Breast epithelium (tissue), 4 donors: ENCODE data around the gene SMIM13. TPM values are rescaled to one million over a fixed set of nuclear protein-coding genes. Genes with fewer than 3 reads are reported as not detected.

Source experiments
- DNase-seq, 2 donors: peaks; one replicate each; pipeline ENCODE4 v3.0.0-alpha.2; 2019; ENCODE audit warnings: low spot score in 2 of 2
- H3K27ac ChIP-seq, 2 donors: fragments of 200-600 bp; sonication (generic) in 1 of 2; one replicate each; pipeline ENCODE4 v1.5.1; 2016 to 2019; ENCODE audit warnings: mild to moderate bottlenecking in 1 of 2
- H3K27me3 ChIP-seq, 2 donors: fragments of 200-600 bp; sonication (generic) in 1 of 2; one replicate each; pipeline versions ENCODE4 v1.5.1 to v1.6.0; 2017 to 2019; ENCODE audit warnings: control low read depth in 1 of 2, mild to moderate bottlenecking in 1 of 2
- H3K36me3 ChIP-seq: fragments of 200-600 bp; one replicate; pipeline ENCODE4 v1.5.1; 2019
- H3K4me1 ChIP-seq, 2 donors: fragments of 200-600 bp; sonication (generic); one replicate each; pipeline ENCODE4 v1.5.1; 2016 to 2019; ENCODE audit warnings: control low read depth in 1 of 2
- H3K4me3 ChIP-seq, 3 donors: fragments of 200-600 bp; sonication (generic); 1 replicate in 2 of 3; 2 replicates in 1 of 3; pipeline ENCODE4 v1.5.1; 2016 to 2019; ENCODE audit warnings: mild to moderate bottlenecking in 3 of 3, moderate library complexity in 2 of 3
- H3K9me3 ChIP-seq, 2 donors: fragments of 200-600 bp; sonication (generic) in 1 of 2; one replicate each; pipeline ENCODE4 v1.5.1; 2016 to 2019; ENCODE audit warnings: control low read depth in 1 of 2
- CTCF ChIP-seq, 3 donors: fragments of 450-650 bp; IDR thresholded peaks; one replicate each; pipeline ENCODE4 v1.5.1; 2016 to 2017; ENCODE audit warnings: antibody characterized with exemption in 3 of 3, mild to moderate bottlenecking in 3 of 3, moderate library complexity in 3 of 3
- POLR2A ChIP-seq: fragments of 450-650 bp; IDR thresholded peaks from one replicate; pipeline ENCODE4 v1.6.1; 2016; ENCODE audit warnings: antibody characterized with exemption, mild to moderate bottlenecking, moderate library complexity
- POLR2AphosphoS5 ChIP-seq, 3 donors: sonication (generic); formaldehyde crosslinking; IDR thresholded peaks; one replicate each; pipeline ENCODE4 v1.6.1; 2017; ENCODE audit warnings: antibody characterized with exemption in 3 of 3
- intact Hi-C: fragments of 100-400 bp; cut with DNase I; formaldehyde crosslinking; loops from one replicate; pipeline ENCODE4 v1.15.1; 2023; ENCODE audit warnings: low total_unique reads
- total RNA-seq, 3 donors: library from RNA; depleted of rRNA; stranded (reverse); fragments of >200 nt; gene quantifications; one replicate each; pipeline ENCODE4 v1.1.0, GENCODE V29; 2016

Gene SMIM13
- total RNA-seq, 3 donors from 2014 or later, result 5.3 to 7.6 (median 6.2) TPM

GRCh38 chr6:11177271-11177670 is 83.6 kb downstream of the SMIM13 start:
- intact Hi-C loops, result no loop called here
- H3K4me3 ChIP-seq, result no peak overlapping the region
- no peaks in the 10 kb centered on the region for H3K9me3 ChIP-seq
- no peak for TF ChIP-seq CTCF (IDR thresholded peaks at IDR 0.05)
- no peak for TF ChIP-seq POLR2AphosphoS5 (IDR thresholded peaks at IDR 0.05)
- TF ChIP-seq POLR2A, result no peak
- no peak for DNase-seq
- H3K27me3 ChIP-seq, result no peaks in the 10 kb centered on the region
- H3K36me3 ChIP-seq, result no peaks in the 10 kb centered on the region
- no peaks in the 10 kb centered on the region for H3K4me1 ChIP-seq
- no peak overlapping the region for H3K27ac ChIP-seq

GRCh38 chr6:11179088-11179418 is 85.4 kb downstream of the SMIM13 start:
- no peak overlapping the region for H3K4me3 ChIP-seq
- DNase-seq, result no peak
- no peaks in the 10 kb centered on the region for H3K4me1 ChIP-seq
- H3K27me3 ChIP-seq, result no peaks in the 10 kb centered on the region
- H3K9me3 ChIP-seq, result no peaks in the 10 kb centered on the region
- TF ChIP-seq POLR2A, result no peak
- TF ChIP-seq POLR2AphosphoS5 (IDR thresholded peaks at IDR 0.05), result no peak
- no peak for TF ChIP-seq CTCF (IDR thresholded peaks at IDR 0.05)
- intact Hi-C loops, result no loop called here
- H3K27ac ChIP-seq, result no peak overlapping the region
- H3K36me3 ChIP-seq, result no peaks in the 10 kb centered on the region

- H3K27ac ChIP-seq, result no peak overlapping the region
- TF ChIP-seq POLR2AphosphoS5 (IDR thresholded peaks at IDR 0.05) (no peak), CTCF (IDR thresholded peaks at IDR 0.05) (no peak), POLR2A (no peak)
- H3K9me3 ChIP-seq, result no peaks in the 10 kb centered on the region
- H3K36me3 ChIP-seq, result no peaks in the 10 kb centered on the region
- no peak overlapping the region for H3K4me3 ChIP-seq
- no peak for DNase-seq
- intact Hi-C loops, result no loop called here
- no peaks in the 10 kb centered on the region for H3K4me1 ChIP-seq
- H3K27me3 ChIP-seq, result no peaks in the 10 kb centered on the region
Measured at GRCh38 chr6:11179419-11180202, 86.0 kb downstream of the SMIM13 start.

GRCh38 chr6:11181478-11182136 is 88.0 kb downstream of the SMIM13 start:
- H3K36me3 ChIP-seq, result peaks cover 9% of the 10 kb centered on the region
- no peak overlapping the region for H3K27ac ChIP-seq
- intact Hi-C loops, result no loop called here
- no peaks in the 10 kb centered on the region for H3K4me1 ChIP-seq
- DNase-seq, result no peak
- H3K9me3 ChIP-seq, result no peaks in the 10 kb centered on the region
- TF ChIP-seq CTCF (IDR thresholded peaks at IDR 0.05), result no peak
- TF ChIP-seq POLR2AphosphoS5 (IDR thresholded peaks at IDR 0.05), result no peak
- no peak for TF ChIP-seq POLR2A
- H3K27me3 ChIP-seq, result no peaks in the 10 kb centered on the region
- no peak overlapping the region for H3K4me3 ChIP-seq

- Histone ChIP-seq H3K9me3 (no peaks in the 10 kb centered on the region), H3K27ac (peak overlapping the region in 1 of 2 donors; percentile 19), H3K36me3 (peaks cover 9% of the 10 kb centered on the region), H3K27me3 (no peaks in the 10 kb centered on the region), H3K4me1 (no peaks in the 10 kb centered on the region), H3K4me3 (no peak overlapping the region)
- DNase-seq, result no peak
- intact Hi-C loops, result no loop called here
- TF ChIP-seq CTCF (IDR thresholded peaks at IDR 0.05), result no peak
- no peak for TF ChIP-seq POLR2AphosphoS5 (IDR thresholded peaks at IDR 0.05)
- TF ChIP-seq POLR2A, result no peak
Measured at GRCh38 chr6:11183761-11184362, 90.2 kb downstream of the SMIM13 start.
